GM12874 (cell line): Measurements from ENCODE around the gene LAYN.

Source experiments
- TF ChIP-seq, protein P1 (sequence below): IDR thresholded peaks from 2 replicates; pipeline ENCODE4 v1.5.1; 2011; ENCODE audit warnings: low read depth, mild to moderate bottlenecking, control low read depth, low read length, moderate library complexity; ENCODE audit not compliant: insufficient read depth

LAYN gene

DNA sequence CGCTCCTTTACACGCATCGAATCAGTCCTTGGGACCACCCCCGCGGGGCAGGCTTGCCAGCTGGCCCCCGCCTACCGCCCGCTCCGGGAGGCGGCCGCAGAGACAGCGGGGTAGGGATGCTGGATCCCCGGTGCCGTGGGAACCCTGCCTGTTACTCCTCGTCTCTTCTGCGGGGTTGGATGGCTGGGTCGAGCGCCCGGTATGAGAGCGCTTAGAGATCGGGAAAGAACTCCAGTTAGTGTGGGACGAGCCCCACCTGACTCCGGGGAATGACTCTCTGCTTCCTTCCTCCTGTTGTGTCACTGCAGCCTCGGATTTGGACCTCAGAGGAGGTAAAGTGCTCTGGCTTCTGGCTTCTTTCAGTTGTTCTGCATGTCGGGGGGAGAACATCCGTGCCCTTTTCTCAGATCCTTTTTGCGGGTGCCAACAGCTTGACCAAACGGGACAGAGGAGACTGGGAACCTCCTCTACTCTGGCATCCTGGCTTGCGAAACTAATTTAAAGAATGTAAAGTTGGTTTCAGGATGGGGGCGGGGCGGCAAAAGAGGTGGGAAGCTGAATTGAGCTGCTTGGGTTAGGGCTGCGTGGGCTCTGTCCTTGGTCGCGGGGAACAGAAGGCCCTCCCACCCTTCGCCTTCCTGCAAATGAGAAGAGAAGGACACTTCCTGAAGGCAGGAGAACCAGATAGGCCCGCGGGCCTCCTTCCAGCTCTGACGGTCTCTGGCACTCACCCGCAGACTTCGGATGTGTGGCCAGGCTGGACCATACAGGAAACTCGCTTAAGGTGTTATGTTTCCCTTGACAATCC lies 938 bp downstream of the LAYN start:
- TF ChIP-seq, protein P1, sequence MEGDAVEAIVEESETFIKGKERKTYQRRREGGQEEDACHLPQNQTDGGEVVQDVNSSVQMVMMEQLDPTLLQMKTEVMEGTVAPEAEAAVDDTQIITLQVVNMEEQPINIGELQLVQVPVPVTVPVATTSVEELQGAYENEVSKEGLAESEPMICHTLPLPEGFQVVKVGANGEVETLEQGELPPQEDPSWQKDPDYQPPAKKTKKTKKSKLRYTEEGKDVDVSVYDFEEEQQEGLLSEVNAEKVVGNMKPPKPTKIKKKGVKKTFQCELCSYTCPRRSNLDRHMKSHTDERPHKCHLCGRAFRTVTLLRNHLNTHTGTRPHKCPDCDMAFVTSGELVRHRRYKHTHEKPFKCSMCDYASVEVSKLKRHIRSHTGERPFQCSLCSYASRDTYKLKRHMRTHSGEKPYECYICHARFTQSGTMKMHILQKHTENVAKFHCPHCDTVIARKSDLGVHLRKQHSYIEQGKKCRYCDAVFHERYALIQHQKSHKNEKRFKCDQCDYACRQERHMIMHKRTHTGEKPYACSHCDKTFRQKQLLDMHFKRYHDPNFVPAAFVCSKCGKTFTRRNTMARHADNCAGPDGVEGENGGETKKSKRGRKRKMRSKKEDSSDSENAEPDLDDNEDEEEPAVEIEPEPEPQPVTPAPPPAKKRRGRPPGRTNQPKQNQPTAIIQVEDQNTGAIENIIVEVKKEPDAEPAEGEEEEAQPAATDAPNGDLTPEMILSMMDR, result no peak

DNA sequence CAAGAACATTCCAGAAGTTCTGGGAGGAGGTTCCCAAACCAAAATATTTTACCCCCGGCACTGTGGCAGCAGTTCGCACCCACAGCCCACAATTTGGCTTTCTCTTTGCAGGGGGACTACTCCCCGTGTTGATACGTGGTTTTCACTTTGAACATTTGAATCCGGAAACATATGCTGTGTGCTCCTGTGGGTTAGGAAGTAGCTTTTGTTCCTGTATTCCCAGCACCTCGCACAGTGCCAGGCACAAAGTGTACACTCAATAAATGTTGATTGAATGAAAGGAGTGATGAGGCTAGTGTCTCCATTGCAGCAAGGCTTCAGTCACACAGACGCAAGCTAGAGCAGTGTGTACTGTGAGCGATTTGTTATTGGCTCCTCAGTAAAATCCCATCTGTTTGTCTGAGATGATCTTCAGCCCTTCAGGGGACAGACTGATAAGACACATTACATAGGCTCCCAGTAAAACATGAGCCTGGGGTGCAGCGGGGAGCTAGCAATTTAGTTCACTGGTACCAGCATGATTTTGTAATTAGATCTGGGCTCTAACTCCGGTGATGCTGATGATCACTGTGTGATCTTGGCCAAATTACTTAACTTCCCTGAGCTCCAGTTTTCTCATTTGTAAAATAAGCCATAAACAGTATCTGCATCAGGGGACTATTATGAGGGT lies 2.2 kb downstream of the LAYN start:
- TF ChIP-seq, protein P1, result no peak

DNA sequence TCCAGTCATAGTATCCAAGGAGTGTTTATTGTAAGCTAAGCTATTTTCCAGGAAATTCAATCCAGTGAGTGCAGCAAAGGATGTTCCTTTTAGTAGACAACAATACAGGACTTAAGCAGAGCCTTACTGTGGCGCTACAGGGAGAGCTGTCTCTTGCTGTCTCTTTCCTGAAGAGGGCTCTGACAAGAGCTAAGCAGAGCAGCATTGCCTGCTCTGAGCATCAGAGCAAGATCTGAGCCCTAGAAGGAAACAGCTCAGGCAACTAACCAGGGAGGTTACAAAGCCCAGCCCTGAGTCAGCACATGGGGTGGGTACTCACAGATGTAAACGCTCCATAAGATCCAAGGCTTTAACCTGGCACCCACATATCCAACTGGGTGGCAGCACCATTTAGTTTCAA lies 8.0 kb downstream of the LAYN start:
- TF ChIP-seq, protein P1, result no peak

DNA sequence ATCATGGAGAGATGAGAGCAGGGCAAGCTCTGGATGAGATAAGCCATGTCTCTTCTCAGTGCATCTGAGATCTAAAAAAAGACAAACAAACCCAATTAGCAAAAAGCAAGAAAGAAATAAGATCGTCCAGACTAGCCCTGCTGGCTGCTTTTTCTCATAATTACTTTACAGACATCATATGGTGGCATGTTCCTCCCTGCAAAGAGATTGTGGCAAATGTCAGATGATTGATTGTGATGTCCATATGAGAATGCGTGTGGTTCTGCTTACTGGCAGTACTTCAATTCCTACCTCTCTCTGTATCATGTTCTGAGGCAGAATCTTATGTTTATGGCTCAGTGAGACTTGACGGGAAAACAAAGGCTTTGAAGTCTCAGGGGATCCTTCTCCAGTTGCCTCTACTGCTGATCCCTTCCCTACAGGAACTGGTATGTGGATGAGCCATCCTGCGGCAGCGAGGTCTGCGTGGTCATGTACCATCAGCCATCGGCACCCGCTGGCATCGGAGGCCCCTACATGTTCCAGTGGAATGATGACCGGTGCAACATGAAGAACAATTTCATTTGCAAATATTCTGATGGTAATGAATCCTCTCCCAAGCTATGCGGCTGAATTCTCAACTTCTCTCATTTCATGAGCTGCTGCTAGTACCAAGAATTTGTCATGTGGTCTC lies 8.8 kb downstream of the LAYN start:
- TF ChIP-seq, protein P1, result no peak

DNA sequence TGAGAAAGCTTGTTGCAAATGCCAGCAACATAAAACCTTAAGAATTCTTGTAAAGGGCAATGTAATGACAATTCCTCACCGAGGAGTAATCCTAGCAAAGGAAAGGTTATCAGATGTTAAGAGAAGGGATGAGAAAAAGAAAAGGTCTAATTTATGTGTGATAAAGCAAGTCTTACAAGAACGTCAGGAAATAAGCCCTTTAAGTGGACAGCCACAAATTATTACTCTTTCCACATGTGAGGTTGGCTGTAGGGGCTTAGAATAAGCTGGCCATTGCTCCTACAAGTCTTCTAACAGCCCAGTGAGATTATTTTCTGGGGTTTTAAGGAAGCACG lies 9.3 kb downstream of the LAYN start:
- TF ChIP-seq, protein P1, result no peak

DNA sequence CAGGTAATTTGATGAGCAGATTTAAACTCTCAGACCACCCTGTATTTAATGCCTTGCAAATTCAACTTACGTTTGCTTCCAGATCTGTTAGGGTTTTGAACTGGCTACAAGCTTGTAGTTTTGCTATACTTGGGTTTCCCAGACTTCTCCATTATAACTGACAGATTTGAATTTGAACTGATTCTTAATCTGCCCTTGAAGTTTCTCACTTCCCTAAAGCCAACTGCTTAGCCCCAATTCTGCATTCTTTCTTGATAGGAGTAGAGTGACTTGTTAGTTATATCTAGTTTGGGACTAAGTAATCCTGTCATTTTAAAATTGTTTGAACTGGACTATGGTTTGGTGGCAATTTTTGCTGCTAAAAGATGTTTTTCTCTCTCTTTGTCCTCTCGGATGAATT lies 9.7 kb downstream of the LAYN start:
- TF ChIP-seq, protein P1, result no peak

DNA sequence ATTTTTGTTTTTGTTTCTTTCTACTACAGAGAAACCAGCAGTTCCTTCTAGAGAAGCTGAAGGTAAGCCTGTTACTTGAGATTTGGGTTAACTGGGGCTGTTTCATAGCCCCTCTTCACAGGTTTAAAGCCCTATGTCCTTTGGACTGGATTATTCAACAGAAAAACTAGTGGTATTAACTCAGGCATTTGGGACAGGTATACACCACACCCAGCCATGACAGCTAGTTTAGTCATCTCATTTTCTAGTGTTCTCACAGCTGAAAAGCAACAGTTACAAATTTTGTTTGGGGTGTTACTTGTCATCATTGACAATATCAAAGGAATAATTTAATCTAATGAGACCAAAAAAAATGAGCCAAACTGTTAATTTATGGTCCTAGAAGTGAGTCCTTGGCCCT lies 14.0 kb downstream of the LAYN start:
- TF ChIP-seq, protein P1, result no peak
